ENCODE data around the gene MED12L.

Gene MED12L

GRCh38 chr3:151085227-151085888, at the start of gene MED12L:
MED12L (plus strand) TSS chr3:151085664; CDS start chr3:151086927, 1,263 bp downstream.
- TF ChIP-seq CTCF (IDR thresholded peaks at IDR 0.05; ENCODE audit: low read depth, low read length, missing control alignments), result no peak
- no peak for DNase-seq (ENCODE audit: extremely low read depth, low read depth)
- H3K4me3 ChIP-seq (replicated peaks; ENCODE audit: low read depth, low read length), result peak within 1 kb of the TSS; percentile 42

- no peak for TF ChIP-seq CTCF (IDR thresholded peaks at IDR 0.05; ENCODE audit: low read depth, low read length, missing control alignments)
- DNase-seq (ENCODE audit: extremely low read depth, low read depth), result peak; percentile 83
- no peak overlapping the region for H3K4me3 ChIP-seq (replicated peaks; ENCODE audit: low read depth, low read length)
Measured at GRCh38 chr3:151037746-151038477, 47.6 kb upstream of the MED12L start.

GRCh38 chr3:151044706-151045105, 40.8 kb upstream of the MED12L start:
- DNase-seq (ENCODE audit: extremely low read depth, low read depth), result no peak
- TF ChIP-seq CTCF (IDR thresholded peaks at IDR 0.05; ENCODE audit: low read depth, low read length, missing control alignments), result no peak
- H3K4me3 ChIP-seq (replicated peaks; ENCODE audit: low read depth, low read length), result no peak overlapping the region

- DNase-seq (ENCODE audit: extremely low read depth, low read depth), result no peak
- H3K4me3 ChIP-seq (replicated peaks; ENCODE audit: low read depth, low read length), result no peak overlapping the region
- no peak for TF ChIP-seq CTCF (IDR thresholded peaks at IDR 0.05; ENCODE audit: low read depth, low read length, missing control alignments)
Measured at GRCh38 chr3:151047636-151048035, 37.8 kb upstream of the MED12L start.

- no peak for TF ChIP-seq CTCF (IDR thresholded peaks at IDR 0.05; ENCODE audit: low read depth, low read length, missing control alignments)
- no peak overlapping the region for H3K4me3 ChIP-seq (replicated peaks; ENCODE audit: low read depth, low read length)
- DNase-seq (ENCODE audit: extremely low read depth, low read depth), result no peak
Measured at GRCh38 chr3:151051533-151051932, 33.9 kb upstream of the MED12L start.

GRCh38 chr3:151052346-151052745, 33.1 kb upstream of the MED12L start:
- no peak for TF ChIP-seq CTCF (IDR thresholded peaks at IDR 0.05; ENCODE audit: low read depth, low read length, missing control alignments)
- H3K4me3 ChIP-seq (replicated peaks; ENCODE audit: low read depth, low read length), result no peak overlapping the region
- DNase-seq (ENCODE audit: extremely low read depth, low read depth), result no peak
